Hepatic stellate cell (primary cell): ENCODE results near the gene FLYWCH1.

ENCODE experiments used
- DNase-seq: peaks from one replicate; pipeline ENCODE4 v3.0.0; 2011; ENCODE audit warnings: low spot score

FLYWCH1 gene

DNA sequence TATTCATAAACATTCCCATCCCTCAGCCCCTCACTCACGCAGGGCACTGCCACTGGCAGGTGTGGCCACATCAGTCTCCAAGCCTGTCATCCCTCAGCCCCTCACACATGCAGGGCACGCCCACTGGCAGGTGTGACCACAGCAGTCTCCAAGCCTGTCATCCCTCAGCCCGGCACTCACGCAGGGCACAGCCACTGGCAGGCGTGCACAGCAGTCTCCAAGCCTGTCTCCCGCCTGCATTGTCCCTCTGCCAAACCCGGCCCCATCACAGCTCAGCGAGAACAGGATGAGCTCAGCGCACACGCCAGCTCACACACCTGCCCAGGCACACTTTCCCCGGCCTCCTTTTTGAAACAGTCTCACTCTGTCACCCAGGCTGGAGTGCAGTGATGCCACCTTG lies 40.9 kb downstream of the FLYWCH1 start:
- DNase-seq = no peak

DNA sequence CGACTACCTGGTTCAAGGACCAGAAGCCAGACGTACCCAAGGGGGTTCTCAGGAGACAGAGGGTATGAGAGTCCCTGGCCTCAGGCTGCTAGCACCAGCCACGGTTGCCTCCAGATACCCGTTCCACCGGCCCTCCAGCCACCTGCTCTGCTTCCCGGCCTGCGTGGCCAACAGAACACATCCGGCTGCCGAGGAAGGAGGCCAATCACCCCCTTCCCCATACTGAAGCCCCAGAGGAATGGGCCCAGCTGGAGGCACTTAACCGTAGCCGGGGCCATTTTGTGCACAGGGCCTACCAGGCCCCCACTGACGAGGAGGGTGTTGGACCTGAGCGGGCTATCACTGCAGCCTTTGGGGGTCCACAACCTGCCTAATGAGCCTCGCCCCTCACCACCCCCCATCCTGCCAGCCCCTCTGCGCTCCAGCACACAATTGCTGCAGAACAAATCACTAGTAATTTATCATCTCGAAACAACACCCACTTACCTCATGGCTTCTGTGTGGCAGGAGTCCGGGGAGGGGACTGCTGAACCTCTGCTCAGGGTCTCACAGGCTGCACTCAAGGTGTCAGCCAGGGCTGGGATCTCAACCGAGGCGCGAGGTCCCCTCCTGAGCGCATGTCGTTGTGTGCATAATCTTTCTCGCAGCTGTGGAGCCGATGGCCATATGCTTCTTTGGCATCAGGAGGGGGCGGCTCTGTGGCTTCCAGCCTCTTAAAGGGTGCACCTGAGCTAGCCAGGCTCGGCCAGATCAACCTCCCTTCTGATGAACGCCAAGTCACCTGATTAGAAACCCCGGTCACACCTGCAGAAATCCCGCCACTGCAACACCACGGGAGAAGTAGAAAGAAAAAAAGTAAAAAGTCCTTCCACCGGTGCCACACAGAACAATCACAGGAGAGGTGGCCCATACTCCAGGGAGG lies 42.2 kb downstream of the FLYWCH1 start:
- DNase-seq = no peak

DNA sequence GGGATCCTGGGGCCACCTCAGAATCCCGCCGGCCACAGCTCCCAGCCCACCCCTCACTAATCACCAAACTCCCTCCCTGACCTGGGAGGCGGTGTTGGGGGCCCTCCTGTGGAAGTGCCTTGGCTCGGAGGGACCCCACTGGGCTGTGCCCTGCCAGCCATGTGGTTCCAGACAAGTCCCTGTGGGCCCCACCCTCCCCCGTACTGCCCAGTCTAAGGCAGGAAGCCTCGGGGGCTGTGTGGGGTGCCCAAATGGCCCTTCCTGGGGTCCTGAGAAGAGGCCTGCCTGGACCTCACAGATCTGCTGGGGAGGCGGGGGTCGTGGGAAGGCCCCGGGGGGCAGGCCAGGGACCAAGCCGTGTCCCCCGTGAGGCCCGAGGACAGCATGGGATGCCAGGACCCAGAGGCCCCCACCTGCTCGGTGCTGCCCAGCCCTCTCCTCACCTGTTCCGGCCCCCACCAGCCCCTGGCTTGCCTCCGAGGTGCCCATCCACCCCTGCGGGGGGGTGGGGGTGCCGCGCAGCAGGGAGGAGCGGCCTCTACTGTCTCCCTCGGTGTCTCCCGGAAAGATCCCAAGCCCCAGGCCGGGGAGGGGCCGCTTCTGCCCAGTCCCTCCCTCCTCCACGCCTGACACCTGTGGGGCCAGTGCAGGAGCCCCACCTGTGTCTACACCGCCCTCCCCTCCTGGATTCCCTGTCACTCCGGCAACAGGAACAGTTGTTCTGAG lies 43.1 kb downstream of the FLYWCH1 start:
- no peak for DNase-seq

DNA sequence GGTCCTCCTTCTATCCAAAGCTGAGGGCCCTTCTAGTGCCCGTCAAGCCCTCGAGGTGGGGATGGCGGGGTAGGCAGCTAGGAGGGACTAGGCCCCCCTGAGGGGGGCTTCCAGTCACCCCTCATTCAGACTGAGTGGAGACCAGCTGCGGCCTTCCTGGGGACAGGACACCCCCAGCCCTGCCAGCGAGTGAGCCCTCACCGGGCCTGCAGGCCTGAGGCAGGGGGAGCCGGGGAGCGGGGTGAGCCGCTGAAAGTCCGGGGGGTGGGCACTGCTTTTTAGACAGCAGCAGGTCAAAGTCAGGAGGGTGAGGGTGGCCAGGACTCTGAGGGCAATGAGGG lies 43.7 kb downstream of the FLYWCH1 start:
- DNase-seq = no peak

DNA sequence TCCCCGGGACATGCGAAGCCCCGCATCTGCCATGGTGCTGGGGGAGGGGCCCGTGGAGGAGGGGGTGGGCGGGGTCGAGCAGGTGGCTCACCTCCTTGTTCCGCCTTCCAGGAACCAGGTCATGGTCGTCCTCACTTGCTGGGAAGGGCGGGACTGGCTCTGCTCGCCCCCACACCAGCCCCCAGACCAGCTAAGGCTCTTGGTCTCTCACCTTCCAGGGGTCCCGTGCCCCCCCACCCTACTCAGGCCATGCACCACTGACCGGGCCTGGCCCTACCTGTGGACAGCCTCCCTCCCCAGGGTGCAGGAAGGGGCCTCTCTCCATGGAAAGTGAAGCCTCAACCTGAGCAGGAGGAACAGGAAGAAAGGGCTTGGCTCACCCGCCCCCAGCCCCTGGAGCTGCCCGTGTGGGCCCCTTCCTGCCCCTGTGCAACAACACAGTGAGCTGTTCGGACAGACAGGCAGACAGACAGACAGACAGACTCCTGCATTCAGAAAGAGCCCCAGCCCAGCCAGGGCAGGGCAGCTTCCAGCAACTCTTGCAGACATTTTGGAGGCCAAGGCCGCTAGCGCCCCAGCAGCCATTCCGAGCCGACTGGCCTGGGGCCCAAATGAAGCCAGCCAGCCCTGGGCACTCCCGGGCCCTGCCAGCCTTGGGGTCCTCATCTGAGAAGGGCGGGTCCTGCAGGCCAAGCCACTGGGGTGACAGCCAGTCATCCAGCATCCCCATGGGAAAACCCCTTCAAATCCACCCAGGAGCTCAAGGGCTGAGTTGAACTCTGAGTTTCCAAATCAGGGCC lies 44.2 kb downstream of the FLYWCH1 start:
- no peak for DNase-seq

DNA sequence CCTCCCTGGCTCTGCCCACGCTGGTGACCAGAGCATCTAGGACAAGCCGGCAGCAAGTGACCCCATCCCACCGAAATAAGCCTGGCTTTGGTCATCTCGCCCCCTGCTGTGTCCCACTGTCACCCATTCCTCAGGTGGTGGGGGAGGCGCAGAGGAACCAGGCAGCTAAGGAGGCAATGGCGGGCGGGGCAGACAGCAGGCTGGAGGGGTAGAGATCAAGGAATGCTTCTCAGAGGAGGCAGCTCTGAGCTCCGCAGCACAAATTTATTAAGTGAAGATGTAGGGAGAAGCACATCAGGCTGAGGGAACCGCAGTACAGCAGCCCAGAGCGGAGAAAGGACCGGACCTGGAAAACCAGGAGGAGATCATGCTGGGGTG lies 44.8 kb downstream of the FLYWCH1 start:
- no peak for DNase-seq

DNA sequence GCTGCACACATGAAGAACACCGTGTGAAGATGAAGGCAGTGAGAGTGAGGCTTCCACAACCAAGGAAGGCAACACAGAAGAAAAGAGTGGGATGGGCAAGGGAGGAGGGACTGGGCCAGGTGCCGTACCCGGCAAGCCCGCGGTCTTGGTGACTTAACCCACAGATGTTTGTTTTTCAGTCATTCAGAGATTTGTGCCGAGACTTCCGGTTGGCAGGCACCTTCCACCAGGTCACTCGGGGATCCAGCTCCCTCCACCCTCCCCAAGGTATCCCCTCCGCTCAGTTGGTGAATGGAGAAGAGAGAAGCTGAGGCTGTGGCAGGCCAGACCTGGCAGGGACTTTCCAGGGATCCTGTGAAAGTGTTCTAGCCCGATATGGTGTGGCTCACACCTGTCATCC lies 47.5 kb downstream of the FLYWCH1 start:
- DNase-seq = no peak

DNA sequence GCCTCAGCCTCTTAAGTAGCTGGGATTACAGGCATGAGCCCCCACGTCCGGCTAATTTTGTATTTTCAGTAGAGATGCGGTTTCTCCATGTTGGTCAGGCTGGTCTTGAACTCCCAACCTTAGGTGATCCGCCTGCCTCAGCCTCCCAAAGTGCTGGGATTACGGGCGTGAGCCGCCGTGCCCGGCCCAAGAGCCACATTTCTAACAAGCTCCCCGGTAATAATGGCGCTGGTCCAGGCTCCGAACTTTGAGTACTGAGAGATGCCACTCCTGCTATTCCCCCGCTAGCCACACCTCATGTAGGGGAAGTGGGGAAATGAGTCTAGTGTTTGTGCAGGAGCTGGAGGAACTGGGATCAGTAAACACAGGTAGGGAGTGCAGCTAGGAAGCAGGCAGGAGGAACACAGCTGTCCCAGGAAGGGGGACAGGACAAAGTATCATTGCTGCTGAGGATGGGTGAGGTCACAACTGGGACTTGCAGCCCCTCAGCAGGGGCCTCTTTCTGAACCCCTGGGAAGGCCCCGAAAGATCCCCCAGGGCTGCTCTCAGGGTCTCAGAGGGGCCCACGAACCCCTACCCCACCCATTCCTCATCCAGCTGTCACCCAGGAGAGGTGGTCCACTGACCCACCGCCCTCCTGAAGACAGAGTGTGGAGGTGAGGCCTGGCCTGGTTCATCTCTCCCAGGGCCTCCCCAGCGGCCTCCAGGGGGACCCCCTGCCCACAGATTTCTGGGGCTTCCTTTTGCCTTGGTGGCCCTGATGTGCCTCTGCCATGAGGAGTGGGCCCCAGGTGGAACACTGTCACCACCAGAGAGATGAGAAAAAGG lies 48.7 kb downstream of the FLYWCH1 start:
- DNase-seq = no peak

DNA sequence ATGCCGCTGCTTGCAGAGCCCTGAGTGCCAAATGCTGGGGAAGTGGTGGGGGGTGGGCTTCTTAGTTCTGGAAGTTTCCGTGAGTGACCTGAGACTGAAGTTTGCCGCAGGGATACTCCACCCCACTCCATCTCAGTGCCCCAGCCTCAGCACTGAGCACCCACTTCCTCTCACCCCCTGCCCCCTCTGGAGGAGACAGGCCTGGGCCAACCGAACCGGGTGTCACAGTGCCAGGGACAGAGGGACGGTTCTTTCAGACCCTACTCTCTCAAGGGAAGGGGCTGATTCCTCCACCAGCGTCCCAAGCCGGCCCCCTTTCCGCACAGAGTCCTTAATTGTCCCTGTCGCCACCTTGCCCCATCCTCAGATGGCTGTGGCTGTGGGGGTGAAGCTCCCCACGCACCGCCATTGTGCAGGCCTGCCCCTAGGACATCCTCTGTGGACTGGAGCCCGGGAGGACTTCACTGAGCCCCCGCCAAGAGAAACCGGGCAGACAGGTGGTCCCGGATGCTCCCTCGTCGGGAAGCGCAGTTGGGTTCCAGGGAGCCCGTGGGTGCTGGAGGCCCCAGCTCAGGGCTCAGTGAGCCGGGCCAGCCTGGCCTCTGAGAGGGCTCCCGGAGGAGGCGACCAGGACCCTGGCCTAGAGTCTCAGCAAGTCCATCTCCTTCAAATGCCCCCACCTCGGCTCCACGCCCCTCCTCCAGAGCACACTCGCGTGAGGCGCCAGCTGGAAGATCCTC lies 50.8 kb downstream of the FLYWCH1 start:
- no peak for DNase-seq

DNA sequence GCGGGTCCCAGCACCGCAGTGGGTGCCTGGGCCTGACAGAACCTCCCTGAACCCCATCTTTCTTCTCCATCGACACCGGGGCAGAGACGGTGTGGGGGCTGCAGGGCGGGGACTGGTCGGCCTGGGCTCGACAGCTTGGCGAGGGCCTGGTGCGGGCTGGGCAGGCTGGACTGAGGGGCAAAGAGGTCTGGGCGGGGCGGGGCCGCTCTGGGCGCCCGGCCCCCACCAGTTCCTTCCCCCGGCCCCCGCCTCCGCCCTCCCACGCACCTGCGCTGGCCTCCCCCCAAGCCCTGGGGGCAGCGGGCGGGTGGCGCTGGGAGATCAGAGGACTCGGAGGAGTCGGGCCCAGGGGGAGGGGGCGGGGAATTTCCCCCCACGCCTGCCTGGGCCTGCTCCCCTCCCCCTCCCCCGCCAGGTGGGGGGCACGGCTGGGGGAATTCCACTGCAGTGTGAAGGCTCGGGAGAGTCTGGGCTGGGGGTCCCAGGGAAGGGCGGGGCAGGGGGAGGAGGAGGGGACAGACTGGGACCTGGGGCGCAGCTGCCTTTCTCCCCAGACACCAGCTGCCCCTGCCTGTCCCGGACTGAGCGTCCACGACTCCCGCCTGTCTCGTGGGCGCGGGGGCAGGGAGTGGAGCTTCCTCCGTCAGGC lies 51.5 kb downstream of the FLYWCH1 start:
- DNase-seq = no peak

DNA sequence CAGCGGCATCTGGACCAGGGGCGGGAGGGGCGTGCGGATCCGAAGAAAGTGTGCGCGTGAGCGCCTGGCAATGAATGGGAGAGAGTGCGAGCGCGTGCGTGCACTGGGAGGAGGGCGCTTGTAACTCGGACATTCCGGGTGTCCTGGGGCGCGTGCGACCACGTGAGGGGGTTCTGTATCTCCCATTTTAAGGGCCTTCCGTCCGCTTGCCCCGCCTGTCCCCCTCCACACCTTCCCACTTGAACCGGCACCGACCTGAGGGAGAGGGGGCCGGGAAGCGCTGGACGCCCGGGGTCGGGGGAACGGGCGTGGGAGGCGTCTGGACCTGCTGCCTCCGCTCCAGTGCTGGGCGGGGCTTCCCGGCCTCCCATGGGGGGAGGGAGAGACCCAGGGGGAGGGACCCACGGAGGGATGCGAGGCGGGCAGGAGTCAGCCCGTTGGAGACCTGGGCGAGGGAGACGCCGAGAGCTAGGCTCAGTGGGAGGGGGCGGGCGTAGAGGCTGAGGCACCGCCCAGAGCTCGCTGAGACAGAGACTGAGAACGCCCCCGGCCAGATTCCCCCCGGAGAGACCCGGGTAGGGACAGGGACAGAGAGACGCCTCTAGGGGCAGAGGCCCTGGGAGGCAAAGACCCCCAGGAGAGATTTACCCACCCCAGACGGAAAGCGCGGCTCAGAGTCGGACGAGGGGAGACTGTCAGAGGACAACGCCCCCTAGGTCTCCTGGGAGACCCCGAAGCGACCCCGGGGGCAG lies 52.2 kb downstream of the FLYWCH1 start, which contains the start of gene KREMEN2:
TSS of gene KREMEN2 (plus strand) at position 553 of the 752 bp plus-strand sequence. CDS start 246 bp downstream, outside the sequence.
- DNase-seq = no peak

DNA sequence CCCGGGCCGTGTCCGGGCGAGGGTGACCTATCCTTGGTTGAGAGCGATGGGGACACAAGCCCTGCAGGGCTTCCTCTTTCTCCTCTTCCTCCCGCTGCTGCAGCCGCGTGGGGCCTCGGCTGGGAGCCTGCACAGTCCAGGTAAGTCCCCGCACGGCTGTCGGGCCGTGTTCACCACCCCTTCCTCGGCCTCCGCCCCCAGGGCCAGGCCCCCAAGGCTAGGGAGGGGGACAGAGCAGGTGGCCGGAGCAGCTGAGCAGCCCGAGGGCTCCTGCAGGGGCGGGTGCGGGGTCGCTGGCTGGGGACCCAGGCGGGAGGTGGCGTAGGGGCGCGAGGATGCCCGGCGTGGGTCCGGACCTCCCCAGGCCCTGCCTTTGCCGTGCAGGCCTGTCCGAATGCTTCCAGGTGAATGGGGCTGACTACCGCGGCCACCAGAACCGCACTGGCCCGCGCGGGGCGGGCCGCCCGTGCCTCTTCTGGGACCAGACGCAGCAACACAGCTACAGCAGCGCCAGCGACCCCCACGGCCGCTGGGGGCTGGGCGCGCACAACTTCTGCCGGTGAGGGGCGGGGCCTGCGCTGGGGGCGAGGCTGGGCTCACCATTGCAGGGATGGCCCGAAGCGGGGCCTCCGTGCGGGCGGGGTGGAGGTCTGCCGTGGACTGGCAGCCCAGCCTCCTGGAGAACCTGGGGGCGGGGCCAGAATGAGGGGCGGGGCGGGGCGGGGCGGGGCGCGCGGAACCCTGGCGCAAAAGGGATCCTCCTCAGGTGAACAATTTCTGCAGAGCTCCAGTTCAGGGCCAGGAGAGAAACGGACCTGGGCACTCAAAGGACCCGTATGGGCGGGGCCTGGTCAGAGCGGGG lies 53.0 kb downstream of the FLYWCH1 start:
- DNase-seq = no peak

DNA sequence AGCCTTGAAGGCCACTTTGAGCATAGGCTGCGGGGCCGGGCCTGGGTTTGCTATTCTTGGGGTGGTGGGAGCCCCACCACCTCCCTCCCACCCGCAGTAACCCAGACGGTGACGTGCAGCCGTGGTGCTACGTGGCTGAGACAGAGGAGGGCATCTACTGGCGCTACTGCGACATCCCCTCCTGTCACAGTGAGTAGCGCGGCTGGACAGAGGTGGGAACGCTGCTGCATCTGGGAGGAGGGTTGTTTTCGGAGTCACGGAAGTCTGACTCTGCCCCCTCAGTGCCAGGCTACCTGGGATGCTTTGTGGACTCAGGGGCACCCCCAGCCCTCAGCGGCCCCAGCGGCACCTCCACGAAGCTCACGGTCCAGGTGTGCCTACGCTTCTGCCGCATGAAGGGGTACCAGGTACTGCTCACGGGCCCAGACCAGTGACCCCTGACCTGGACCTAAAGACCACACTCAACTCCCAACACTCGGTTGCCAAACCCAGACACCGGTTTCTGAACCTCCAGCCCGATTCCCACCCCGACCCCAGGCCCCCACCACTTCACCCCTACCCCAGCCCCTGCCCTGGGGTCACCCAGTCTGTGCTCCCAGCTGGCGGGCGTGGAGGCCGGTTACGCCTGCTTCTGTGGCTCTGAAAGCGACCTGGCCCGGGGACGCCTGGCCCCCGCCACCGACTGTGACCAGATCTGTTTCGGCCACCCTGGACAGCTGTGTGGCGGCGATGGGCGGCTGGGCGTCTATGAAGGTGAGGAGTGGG lies 54.5 kb downstream of the FLYWCH1 start:
- DNase-seq = no peak

DNA sequence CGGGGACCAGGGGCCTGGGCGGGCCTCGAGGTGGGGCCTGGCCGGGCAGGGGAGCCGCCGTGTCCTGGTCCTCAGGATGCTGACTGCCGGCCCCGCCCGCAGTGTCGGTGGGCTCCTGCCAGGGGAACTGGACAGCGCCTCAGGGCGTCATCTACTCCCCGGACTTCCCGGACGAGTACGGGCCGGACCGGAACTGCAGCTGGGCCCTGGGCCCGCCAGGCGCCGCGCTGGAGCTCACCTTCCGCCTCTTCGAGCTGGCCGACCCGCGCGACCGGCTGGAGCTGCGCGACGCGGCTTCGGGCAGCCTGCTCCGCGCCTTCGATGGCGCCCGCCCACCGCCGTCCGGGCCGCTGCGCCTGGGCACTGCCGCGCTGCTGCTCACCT lies 55.1 kb downstream of the FLYWCH1 start:
- DNase-seq = no peak

DNA sequence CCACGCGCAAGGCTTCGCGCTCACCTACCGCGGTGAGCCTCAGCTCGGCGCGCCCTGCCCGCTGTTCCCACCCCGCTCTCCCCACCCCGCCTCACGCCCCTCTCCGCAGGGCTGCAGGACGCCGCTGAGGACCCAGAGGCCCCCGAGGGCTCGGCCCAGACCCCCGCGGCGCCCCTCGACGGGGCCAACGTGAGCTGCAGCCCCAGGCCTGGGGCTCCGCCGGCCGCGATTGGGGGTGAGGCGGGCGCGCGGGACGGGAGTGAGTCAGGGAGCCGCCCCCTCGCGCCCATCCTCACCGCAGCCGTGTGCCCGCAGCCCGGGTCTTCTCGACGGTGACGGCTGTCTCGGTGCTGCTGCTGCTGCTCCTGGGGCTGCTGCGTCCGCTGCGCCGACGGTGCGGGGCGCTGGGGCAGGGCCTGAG lies 55.5 kb downstream of the FLYWCH1 start:
- no peak for DNase-seq

DNA sequence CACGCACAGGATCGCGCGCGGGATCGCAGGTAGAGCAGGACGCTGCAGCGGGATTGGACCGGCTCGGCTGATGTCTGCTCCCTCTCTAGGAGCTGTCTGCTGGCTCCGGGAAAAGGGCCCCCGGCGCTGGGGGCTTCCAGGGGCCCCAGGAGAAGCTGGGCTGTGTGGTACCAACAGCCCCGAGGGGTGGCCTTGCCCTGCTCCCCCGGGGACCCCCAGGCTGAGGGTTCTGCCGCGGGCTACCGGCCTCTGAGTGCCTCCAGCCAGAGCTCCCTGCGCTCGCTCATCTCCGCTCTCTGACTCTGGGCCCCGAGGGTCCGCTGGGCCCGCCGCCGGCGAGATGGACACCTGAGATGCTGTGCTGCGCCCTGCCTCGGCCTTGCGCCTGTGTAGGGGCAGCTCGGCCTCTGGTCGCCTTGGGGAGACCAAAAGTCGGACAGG lies 56.0 kb downstream of the FLYWCH1 start:
- DNase-seq = no peak

DNA sequence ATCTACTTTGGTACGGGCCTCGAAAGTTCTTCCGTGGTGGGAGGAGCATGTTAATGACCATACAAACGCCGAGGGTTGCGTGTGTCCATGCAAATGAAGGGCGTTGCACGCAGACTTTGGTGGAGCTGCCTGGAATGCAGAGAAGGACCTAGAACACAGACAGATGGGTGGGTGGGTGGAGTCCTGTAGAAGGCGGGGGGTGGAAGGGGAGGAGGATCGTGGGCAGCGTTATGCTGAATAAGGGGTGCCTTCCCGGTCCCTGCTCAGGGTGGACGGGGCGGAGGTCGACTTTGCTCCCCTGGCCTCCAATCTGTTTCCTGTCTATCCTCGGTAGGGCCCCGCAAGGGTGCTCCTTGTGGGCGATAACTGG lies 56.6 kb downstream of the FLYWCH1 start:
- DNase-seq = no peak
